GM19438 (cell line): Measurements from ENCODE around the gene NEK4.

Experiments
- ATAC-seq: cut with Tn5 transposase; IDR thresholded peaks from one replicate; pipeline ENCODE4 v1.9.1; 2021; ENCODE audit warnings: low read depth; ENCODE audit not compliant: unreplicated experiment

Gene NEK4

DNA sequence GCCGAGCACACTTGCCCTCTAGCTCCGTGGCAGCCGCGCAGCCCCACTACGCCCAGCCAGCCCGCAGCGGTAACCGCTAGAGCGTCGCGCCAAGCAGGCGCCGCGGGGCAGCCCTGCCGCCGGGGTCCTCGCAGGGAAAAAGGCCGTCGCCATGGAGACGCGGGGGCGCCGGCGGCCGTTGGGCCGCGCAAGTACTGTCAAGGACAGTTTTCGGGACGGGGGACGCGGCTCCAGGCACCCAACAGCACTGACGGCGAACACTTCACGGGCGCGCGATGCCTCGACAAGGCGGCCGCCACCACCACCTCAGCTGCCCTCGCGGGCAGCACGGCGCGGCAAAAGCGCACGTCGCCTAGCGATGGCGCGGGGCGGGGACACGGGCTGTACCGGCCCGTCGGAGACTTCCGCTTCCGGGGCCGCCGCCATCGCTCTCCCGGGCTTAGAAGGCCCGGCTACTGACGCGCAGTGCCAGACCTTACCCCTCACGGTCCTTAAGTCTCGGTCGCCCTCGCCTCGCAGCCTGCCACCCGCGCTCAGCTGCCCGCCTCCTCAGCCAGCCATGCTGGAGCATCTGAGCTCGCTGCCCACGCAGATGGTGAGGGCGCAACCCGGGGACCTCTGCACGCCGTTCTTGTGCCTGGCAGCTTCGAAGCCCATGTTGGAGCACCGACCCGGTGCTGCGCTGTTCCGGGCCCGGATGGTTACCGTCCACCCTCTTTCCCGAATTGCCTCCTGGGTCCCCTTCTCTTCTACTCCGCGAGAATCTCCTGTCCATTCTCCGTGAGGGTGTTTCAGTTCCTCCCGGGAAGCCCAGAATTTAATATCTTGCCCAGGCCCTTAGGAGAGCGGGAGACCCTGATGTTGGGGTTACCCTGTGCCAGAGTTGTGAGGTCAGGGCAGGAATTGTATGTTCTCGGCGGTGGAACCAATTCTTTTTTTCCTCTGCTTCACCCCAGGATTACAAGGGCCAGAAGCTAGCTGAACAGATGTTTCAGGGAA, 64.8 kb downstream of the NEK4 start, which contains the start of the genes GLT8D1 and SPCS1:
TSS of gene GLT8D1 (minus strand) at position 104 of the 999 bp plus-strand sequence. CDS start 5,331 bp downstream, outside the sequence.
TSS of gene SPCS1 (plus strand) at position 419 of the 999 bp plus-strand sequence. CDS start at position 560, 141 bp downstream.
- ATAC-seq, result peak; percentile 82

DNA sequence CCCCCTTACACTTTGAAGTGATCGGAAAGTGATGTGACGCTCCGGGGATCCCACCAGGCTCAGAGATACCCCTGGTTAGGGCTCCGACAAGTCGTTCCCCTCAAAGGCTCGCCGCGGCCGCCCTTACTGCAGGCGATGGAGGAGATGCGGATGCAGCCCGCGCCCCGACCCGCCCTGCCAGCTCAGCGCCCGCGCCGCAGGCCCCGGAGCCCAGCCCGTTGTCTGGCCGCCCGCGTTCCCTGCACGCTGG, 65.4 kb downstream of the NEK4 start:
- peak; percentile 32 for ATAC-seq

DNA sequence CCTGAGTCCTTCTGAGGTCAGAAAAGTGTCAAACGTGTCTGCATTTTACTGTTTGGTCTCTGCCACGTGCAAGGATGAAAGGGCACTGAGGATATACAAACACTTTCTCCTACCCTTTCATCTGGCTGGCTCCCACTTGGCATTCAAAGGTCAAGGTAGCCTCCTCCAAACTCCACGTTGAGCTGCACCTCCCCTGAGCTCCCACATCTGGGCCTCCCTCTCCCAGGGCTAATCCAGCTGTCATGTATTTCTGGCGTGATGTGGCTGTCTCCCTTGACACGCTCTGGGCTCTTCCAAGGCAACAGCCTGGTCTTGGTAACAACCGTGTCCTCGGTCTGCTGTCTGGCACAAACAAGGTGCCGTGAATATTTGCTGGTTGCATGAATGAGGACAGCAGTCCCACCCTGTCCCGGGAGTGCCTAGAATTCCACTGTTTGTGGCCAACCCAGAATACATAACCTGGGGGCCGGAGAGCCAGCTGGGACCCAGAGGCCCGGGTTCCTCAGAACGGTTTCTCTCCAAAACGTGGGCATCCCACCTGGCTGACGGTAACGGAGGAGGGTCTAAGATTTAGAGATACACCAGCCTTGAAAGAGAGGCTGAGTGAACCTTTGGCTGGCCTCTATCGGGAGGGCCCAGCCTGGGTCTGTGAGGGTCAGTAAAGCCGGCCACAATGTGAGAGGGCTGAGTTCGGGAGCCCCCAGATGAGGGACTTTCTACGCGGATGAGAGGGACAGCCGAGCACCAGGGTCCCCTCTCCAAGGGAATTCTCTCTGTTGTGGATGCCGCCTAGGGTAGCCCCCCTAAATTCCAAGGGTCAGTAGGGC, 65.9 kb downstream of the NEK4 start:
- ATAC-seq, result peak; percentile 3

DNA sequence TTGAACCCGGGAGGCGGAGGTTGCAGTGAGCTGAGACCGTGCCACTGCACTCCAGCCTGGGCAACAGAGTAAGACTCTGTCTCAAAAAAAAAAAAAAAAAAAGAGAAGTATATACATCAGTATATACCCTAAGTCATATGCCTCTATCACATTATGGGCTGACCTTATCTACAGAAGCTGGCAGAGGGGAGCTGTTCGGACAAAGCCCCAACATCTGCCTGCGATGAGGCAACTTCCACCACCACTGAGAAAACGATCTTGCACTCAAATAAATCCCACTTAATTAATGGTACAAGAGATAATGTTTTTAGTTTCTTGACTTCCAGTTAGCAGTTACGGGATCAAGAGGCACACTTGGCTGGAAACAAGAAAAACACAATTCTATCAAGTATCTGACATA, 67.4 kb downstream of the NEK4 start:
- no peak for ATAC-seq

DNA sequence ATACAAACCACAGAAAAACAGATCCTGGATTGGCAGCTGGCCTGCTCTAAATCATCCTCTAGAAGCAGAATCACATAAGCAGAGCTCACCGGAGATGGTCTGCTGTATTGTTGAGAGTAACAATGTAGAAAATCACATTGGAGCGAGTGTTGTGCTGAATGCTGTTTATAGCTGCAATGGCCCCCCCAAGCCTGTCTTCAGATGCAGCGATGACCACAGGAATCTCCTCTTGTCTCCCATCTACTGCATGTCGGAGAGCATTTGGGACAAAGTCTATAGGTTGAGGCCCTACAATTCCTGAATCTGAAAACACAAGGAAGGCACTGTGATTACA, 73.1 kb downstream of the NEK4 start:
- ATAC-seq, result no peak

DNA sequence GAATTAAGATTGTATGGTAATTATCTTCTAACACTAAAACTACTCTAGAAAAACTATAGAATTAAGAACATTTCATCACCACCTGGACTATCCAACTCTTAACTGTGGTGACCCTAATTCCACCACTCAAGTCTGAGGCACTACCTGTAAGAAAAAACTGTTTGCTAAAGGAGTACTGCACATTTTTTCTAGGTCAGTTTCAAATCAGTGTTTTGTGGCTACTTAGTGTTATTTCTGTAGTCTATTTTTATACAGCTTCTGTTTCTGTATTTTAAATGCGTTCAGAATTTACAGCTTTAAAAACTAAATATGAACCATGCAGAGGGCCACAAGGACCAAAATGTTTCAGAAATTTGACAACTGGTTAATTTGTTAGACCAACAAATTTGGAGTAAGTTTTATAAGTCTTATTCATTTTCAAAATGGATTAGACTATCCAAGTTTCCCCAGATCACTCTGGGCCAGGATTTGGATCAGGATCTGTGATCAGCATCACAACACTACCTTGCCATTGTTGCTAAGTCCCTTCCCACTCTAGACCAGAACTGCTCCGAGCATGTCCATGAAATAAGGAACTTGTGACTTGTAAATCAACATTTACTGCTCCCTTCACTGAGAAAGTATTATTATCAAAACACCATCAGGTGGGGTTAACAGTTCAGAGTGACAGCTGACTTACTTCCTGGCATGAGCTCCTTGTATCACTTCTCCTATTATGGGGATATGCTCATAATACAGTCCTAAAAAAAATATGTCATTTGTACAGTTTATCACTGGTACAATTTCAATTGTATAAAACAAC, 73.7 kb downstream of the NEK4 start:
- ATAC-seq, result no peak

DNA sequence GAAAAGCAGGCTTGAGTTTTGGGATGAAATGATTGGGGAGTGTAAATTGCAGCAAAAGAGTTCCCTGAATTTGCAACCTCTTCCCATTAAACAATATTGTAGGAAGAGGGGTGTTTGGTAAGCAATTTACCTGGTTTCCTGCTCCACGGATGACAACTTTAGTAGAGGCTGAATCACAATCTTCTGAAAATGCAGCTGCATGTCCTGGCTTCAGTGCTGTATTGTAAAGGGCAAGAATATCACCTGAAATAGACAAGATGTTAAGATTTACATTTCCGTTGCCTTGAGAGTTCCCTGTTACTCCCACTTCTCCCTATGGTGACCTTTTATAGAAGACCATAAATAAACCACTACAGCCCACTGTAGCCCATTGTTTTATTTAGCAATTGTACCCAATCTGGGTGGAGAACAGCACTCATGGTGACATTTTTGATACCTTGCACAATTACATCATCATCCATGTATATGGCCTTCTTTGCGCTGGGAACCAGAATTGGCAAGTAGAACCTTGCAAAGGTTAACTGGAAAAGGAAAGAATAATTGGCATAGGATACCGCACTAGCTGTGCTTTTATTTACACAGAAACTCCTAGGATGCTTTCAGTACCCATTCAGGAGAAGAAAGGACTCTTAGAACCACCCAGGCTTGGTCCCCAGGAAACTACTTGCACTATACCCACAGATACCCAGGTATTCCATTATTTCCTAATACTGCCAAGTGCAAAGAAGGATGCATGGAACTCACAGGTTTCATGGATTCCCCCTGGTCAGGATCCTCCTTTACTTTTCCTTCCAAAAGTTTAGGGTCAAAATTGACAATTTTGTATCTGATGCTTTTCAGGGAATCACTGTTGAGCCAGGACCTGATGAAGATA, 74.7 kb downstream of the NEK4 start:
- no peak for ATAC-seq

DNA sequence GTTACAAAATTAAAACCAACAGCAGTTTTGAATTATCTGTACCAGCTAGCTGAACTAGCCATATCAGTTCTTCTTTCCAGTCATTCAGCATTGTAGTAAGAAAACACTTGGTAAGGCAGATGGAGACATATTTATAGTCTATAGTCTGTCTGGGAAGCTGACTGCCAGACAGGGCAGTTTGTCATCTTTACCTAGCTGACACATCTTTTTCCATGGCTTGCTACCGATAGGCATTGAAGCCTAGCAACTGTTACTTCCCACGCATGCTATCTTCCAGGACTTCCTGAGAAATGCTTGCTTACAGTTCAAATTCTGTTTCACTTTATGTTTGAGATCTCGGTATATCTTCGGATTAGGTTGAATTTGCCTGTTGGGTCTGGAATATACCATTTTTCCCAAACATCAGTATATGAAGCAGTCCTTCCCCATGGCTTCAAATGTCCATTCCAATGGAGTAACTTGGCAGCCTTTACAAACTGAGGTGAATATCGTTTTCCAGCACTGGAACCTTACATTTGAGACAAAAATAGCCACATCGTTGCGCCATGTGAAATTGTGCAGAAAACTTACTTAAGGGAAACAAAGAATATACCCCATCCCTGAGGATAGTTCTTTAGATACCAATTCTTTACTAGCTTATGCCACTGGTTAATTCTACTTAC, 76.1 kb downstream of the NEK4 start:
- ATAC-seq, result no peak

DNA sequence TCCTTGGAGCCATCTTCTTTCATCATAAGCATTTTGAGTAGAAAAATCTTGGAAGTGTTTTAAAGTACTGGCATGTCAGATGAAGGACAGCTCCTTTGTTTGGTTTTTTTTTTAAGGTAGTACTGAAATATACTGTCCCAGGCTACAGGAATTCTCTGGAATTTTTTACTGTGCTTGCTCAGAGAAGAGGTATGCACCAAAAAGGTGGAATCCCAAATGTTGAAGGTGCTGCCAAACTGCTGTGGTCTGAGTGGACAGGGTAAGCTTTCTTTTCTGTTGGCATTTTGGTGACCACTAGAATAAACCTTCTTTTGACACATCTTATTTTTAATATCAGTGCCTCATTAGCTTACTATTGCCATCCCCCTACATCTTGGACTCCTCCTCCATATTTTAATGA, 77.7 kb downstream of the NEK4 start:
- ATAC-seq, result no peak

DNA sequence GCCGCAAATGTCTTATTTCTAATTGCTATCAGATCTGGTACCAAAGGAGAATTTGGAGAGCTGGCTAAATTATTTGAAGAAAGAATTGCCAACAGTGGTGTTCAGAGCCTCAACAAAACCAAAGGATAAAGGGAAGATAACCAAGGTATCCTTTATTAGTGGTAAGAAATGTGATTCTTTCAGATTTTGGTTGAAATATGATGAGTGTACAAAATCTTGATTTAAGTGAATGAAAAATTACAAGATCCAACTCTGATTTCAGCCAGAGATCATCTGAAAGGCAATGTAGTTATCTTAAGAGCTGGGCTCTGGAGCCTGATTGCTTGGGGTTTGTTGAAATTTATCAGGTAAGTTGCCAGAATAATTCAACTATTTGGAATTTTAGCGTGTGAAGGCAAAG, 80.2 kb downstream of the NEK4 start:
- ATAC-seq, result no peak

DNA sequence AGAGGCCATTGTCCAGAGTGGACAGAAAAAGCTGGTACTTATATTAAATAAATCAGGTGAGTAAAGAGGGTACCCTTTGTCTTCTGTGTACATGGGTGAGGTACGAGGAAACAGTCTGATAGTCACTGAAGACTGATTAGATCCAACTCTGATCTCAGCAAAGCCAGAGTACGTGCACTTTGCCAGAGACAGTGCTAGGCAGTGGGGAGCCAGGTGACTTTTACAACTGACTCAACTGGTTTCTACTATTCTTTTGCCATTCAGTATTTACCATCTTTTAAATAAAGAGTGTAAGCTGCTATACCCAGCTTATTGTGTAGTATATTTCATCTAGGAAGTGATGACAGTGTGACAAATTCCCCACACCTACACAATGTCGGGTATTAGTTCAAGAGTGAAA, 81.6 kb downstream of the NEK4 start:
- no peak for ATAC-seq

DNA sequence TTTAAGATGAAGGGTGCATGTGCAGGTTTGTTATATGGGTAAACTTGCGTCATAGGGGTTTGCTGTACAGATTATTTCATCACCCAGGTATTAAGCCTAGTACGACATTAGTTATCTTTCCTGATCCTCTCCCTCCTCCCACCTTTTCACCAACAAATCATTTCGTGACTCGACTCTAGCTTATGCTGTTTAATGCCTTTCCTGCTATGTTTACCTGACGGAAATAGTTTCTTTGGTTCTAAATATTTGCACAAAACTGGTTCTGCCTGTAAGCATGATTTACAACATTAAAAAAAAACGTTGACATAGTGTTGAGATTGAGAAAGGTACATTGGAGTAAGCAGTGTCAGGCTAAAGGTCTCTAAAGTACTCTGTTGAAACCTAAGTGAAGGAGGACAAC, 82.5 kb downstream of the NEK4 start:
- ATAC-seq, result no peak

DNA sequence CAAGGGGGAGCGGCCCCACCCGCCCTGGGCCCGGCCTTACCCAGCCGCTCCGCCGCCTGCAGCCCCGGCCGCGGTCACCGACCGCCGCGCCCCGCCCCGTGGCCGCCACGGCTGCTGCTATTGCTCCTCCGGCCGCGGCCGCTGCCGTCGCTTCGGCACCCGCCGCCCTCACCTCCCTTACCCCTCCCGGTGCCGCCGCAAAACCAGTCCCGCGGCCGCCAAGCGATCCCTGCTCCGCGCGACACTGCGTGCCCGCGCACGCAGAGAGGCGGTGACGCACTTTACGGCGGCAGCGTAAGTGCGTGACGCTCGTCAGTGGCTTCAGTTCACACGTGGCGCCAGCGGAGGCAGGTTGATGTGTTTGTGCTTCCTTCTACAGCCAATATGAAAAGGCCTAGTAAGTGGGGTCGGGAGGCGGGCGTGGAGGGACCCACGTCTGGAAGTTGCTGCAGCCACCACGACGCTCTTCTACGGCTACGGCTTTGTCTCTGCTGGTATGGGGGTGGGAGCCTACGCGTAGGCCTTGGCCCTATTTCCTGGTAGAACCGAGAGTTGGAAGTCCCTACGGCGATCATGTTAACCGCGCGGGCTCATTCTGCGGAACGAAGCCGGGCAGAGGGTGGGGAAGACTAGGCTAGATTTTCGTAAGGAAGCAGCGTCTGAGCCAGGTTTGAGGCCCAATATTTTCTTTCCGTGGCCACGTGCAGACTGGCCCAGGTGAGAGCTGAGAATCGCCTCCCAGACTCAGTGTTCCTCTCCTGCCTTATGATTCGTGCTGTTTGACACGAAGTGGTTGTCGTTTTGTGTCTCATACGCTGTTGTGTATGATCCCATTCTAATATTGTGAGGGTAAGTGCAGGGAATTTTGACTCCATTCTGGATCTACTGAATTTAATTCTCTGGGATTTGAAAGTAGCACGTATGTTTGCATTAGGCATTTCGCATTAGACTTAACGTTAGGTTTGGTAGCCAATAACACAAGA, 84.7 kb downstream of the NEK4 start, which contains the start of the genes GNL3 and PBRM1:
TSS of gene GNL3 (plus strand) at position 324 of the 983 bp plus-strand sequence. CDS start at position 385, 61 bp downstream.
TSS of gene PBRM1 (minus strand) at position 205 of the 983 bp plus-strand sequence.
- peak; percentile 71 for ATAC-seq

DNA sequence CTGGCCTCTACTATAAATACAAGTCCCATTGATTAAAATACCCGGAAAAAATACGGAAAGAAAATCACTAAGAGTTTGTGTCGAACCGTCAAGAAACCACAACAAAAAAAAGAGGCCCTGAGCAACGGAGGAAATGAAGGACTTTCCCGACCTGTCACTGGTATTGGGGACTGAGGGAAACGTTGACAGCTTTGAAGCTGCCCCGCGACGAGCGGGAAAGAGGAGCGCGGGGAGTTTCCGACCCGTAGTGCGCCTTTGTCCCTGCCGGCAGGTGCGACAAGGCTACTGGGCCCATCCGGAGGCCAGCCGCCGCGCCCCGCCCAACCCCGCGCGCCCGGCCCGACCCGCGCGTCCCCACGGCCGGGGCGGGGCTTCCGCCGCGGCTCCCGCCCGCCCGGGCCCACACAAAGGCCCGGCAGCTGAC, 85.4 kb downstream of the NEK4 start:
- ATAC-seq, result peak; percentile 61

DNA sequence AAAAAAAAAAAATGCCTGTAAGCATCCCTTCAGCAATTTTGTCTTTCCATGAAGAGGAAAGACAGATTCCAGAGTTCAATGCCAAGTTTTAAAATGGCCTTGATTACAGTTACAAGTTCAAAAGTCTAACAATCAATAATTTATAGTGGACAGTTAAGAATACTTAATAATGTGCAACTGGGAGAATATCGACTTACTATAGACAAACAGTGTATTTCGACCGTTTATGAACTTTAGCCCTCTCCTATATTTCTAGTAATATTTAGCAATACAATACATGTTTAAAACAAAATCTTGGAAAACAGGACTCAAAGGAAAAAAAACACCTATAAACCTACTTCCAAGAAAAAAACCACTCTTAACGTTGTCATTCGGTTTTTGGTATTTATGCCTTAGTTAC, 86.6 kb downstream of the NEK4 start:
- ATAC-seq, result no peak

DNA sequence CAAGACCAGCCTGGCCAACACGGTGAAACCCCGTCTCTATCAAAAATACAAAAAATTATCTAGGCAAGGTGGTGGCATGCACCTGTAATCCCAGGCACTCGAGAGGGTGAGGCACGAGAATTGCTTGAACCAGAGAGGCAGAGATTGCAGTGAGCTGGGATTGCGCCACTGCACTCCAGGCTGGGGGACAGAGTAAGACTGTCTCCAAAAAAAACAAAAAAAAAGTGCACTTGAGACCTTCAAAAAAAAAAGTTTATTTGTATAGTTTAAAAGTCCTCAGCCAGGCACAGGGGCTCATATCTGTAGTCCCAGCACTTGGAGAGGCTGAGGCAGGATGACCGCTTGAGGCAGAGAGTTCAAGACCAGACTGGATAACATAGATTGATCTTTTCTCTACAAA, 87.1 kb downstream of the NEK4 start:
- ATAC-seq, result no peak

DNA sequence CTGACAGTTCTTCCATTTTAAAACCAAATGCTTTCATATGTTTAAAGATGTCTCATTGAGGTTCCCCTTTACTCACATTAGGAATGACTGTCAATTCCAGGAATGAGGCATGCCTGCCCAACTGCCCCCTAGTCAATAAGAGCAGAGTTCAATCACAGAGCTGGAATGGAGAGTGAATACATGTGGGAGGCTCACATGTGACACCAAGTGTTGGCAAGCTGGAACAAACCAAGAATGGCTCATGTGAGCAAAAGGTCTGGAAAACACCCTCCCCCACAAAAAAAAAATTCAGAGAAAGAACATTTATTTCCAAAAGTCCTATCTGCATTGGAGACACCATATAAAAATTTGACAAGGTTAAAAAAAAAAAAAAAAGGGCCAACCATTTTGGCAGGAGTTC, 88.7 kb downstream of the NEK4 start:
- no peak for ATAC-seq

DNA sequence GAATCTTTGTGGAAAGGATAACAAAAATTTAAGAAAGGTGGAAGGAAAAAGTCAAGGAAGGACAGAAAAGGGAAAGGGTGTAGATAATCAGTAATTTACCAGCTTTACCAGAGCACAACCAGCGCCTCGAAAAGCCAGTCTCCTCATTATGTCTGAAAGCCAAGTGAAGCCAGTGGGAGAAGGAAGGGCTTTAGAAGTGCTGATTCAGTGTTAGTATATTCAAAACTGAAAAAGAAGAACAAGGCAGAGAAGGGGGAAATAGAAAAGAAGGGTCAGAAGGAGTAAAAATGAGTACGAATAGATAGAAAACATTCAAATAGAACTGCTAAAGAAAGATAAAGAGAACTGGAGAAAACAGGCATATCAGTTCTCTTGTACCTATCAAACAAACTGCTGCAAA, 89.1 kb downstream of the NEK4 start:
- ATAC-seq, result no peak
